Uterus (tissue), 4 donors: ENCODE results near the gene MED29. TPM values are rescaled to one million over a fixed set of nuclear protein-coding genes. Genes with fewer than 3 reads are reported as not detected.

Experiments used
- DNase-seq, 2 donors: peaks; one replicate each; pipeline ENCODE4 v3.0.0-alpha.2; 2019 to 2020
- H3K27ac ChIP-seq, 2 donors: fragments of 200-600 bp; sonication (generic); 1 replicate in 1 of 2; 2 replicates in 1 of 2; pipeline ENCODE4 v1.5.1; 2016 to 2018
- H3K27me3 ChIP-seq, 2 donors: fragments of 200-600 bp; sonication (generic); one replicate each; pipeline ENCODE4 v1.5.1; 2018 to 2019; ENCODE audit warnings: control low read depth in 1 of 2
- H3K36me3 ChIP-seq, 2 donors: fragments of 200-600 bp; sonication (generic); one replicate each; pipeline ENCODE4 v1.5.1; 2019; ENCODE audit warnings: control low read depth in 1 of 2
- H3K4me1 ChIP-seq, 2 donors: fragments of 200-600 bp; sonication (generic); one replicate each; pipeline ENCODE4 v1.5.1; 2018 to 2019; ENCODE audit warnings: control low read depth in 1 of 2
- H3K4me3 ChIP-seq, 2 donors: fragments of 200-600 bp; sonication (generic); 1 replicate in 1 of 2; 2 replicates in 1 of 2; pipeline ENCODE4 v1.5.1; 2018 to 2019; ENCODE audit warnings: mild to moderate bottlenecking in 1 of 2
- H3K9me3 ChIP-seq, 2 donors: fragments of 200-600 bp; sonication (generic); one replicate each; pipeline ENCODE4 v1.5.1; 2019; ENCODE audit warnings: control low read depth in 1 of 2
- CTCF ChIP-seq, 4 experiments: fragments of 200-600 bp in 2 of 4; fragments of 450-650 bp in 2 of 4; sonication (generic) in 2 of 4; IDR thresholded peaks; one replicate each; pipeline ENCODE4 v1.5.1; 2016 to 2019; ENCODE audit warnings: antibody characterized with exemption in 4 of 4, mild to moderate bottlenecking in 2 of 4, moderate library complexity in 1 of 4
- POLR2A ChIP-seq, 2 donors: fragments of 450-650 bp; IDR thresholded peaks; one replicate each; pipeline ENCODE4 v1.6.1; 2016; ENCODE audit warnings: antibody characterized with exemption in 2 of 2, mild to moderate bottlenecking in 1 of 2, moderate library complexity in 1 of 2
- intact Hi-C: fragments of 100-400 bp; cut with DNase I; formaldehyde crosslinking; loops from one replicate; pipeline ENCODE4 v1.15.1; 2023; ENCODE audit warnings: low total_unique reads
- total RNA-seq, 4 donors: library from RNA; depleted of rRNA in 3 of 4; stranded (reverse); fragments of >200 nt in 3 of 4; gene quantifications; one replicate each; pipeline versions ENCODE4 v1.1.0 to v1.2.4, GENCODE V29; 2014 to 2023
- donor health status: DM: yes; HTN: yes; CAD: no.

Gene MED29
- total RNA-seq, 4 donors from 2014 or later, result 15.6 to 282 (median 40.8) TPM

GRCh38 chr19:39382991-39383828, 8.0 kb upstream of the MED29 start:
- no peaks in the 10 kb centered on the region for H3K9me3 ChIP-seq
- no peaks in the 10 kb centered on the region for H3K4me1 ChIP-seq
- no peaks in the 10 kb centered on the region for H3K27me3 ChIP-seq
- H3K27ac ChIP-seq, result no peak overlapping the region
- intact Hi-C loops, result no loop called here
- H3K36me3 ChIP-seq, result no peaks in the 10 kb centered on the region
- no peak for DNase-seq
- no peak overlapping the region for H3K4me3 ChIP-seq
- TF ChIP-seq CTCF (IDR thresholded peaks at IDR 0.05) (no peak), POLR2A (IDR thresholded peaks at IDR 0.05) (no peak)

GRCh38 chr19:39384839-39385568, 6.2 kb upstream of the MED29 start:
- TF ChIP-seq POLR2A (IDR thresholded peaks at IDR 0.05), result no peak
- TF ChIP-seq CTCF (IDR thresholded peaks at IDR 0.05), result no peak
- no peaks in the 10 kb centered on the region for H3K27me3 ChIP-seq
- intact Hi-C loops, result no loop called here
- H3K4me3 ChIP-seq, result no peak overlapping the region
- DNase-seq, result no peak
- H3K27ac ChIP-seq, result no peak overlapping the region
- H3K9me3 ChIP-seq, result no peaks in the 10 kb centered on the region
- H3K36me3 ChIP-seq, result no peaks in the 10 kb centered on the region
- H3K4me1 ChIP-seq, result peaks cover 2 to 3% of the 10 kb centered on the region in 2 donors

- H3K27me3 ChIP-seq, result no peaks in the 10 kb centered on the region
- H3K9me3 ChIP-seq, result no peaks in the 10 kb centered on the region
- intact Hi-C loops, result no loop called here
- no peak overlapping the region for H3K4me3 ChIP-seq
- H3K27ac ChIP-seq, result no peak overlapping the region
- DNase-seq, result no peak
- no peak for TF ChIP-seq CTCF (IDR thresholded peaks at IDR 0.05)
- TF ChIP-seq POLR2A (IDR thresholded peaks at IDR 0.05), result no peak
- H3K36me3 ChIP-seq, result no peaks in the 10 kb centered on the region
- H3K4me1 ChIP-seq, result peaks cover 4 to 7% of the 10 kb centered on the region in 2 donors
Measured at GRCh38 chr19:39385629-39386411, 5.4 kb upstream of the MED29 start.

- Histone ChIP-seq H3K4me1 (peaks cover 4 to 7% of the 10 kb centered on the region in 2 donors), H3K4me3 (no peak overlapping the region), H3K36me3 (no peaks in the 10 kb centered on the region), H3K9me3 (no peaks in the 10 kb centered on the region), H3K27ac (no peak overlapping the region), H3K27me3 (no peaks in the 10 kb centered on the region)
- TF ChIP-seq POLR2A (IDR thresholded peaks at IDR 0.05) (no peak), CTCF (IDR thresholded peaks at IDR 0.05) (no peak)
- no peak for DNase-seq
- intact Hi-C loops, result no loop called here
Measured at GRCh38 chr19:39386557-39386956, 4.6 kb upstream of the MED29 start.
